Sigmoid colon (tissue), 7 donors: ENCODE results near the gene SRSF9. TPM values are rescaled to one million over a fixed set of nuclear protein-coding genes. Genes with fewer than 3 reads are reported as not detected.
A peak's percentile ranks its signal among the peaks of the same experiment; 100 is the strongest.

ENCODE experiments used
- DNase-seq: peaks from one replicate; pipeline ENCODE4 v3.0.0-alpha.2; 2019
- H3K27ac ChIP-seq, 4 donors: fragments of 200-600 bp; sonication (generic); one replicate each; pipeline ENCODE4 v1.5.1; 2016 to 2019; ENCODE audit warnings: mild to moderate bottlenecking in 1 of 4
- H3K27me3 ChIP-seq, 3 donors: fragments of 200-600 bp; sonication (generic); one replicate each; pipeline ENCODE4 v1.5.1; 2019; ENCODE audit warnings: mild to moderate bottlenecking in 1 of 3
- H3K36me3 ChIP-seq, 4 donors: fragments of 200-600 bp; sonication (generic); one replicate each; pipeline ENCODE4 v1.5.1; 2016 to 2019
- H3K4me1 ChIP-seq, 4 donors: fragments of 200-600 bp; sonication (generic); one replicate each; pipeline ENCODE4 v1.5.1; 2017 to 2019
- H3K4me3 ChIP-seq, 4 donors: fragments of 200-600 bp; sonication (generic); one replicate each; pipeline ENCODE4 v1.5.1; 2017 to 2019; ENCODE audit warnings: mild to moderate bottlenecking in 2 of 4, moderate library complexity in 1 of 4
- H3K9me3 ChIP-seq, 4 donors: fragments of 200-600 bp in 3 of 4; sonication (generic) in 3 of 4; one replicate each; pipeline versions ENCODE4 v1.5.1 to v1.6.1; 2013 to 2019
- CTCF ChIP-seq, 4 experiments: fragments of 450-650 bp in 3 of 4; fragments of 200-600 bp in 1 of 4; IDR thresholded peaks; one replicate each; pipeline ENCODE4 v1.5.1; 2016 to 2019; ENCODE audit warnings: antibody characterized with exemption in 4 of 4, mild to moderate bottlenecking in 3 of 4, moderate library complexity in 2 of 4
- EP300 ChIP-seq, 4 donors: sonication (generic); formaldehyde crosslinking; IDR thresholded peaks; one replicate each; pipeline ENCODE4 v1.6.1; 2017; ENCODE audit warnings: antibody characterized with exemption in 4 of 4
- POLR2A ChIP-seq, 2 donors: fragments of 450-650 bp; IDR thresholded peaks; one replicate each; pipeline ENCODE4 v1.6.1; 2016; ENCODE audit warnings: antibody characterized with exemption in 2 of 2, mild to moderate bottlenecking in 2 of 2, moderate library complexity in 2 of 2
- POLR2AphosphoS5 ChIP-seq, 4 donors: sonication (generic); formaldehyde crosslinking; IDR thresholded peaks; one replicate each; pipeline ENCODE4 v1.6.1; 2017; ENCODE audit warnings: antibody characterized with exemption in 4 of 4
- WGBS, 2 donors: extraction: QIAGEN DNeasy Blood & Tissue Kit; methylation state at CpG; one replicate each; pipeline ENCODE4 v1.1.7; 2013; 5-methylcytosine and 5-hydroxymethylcytosine counted together
- intact Hi-C: fragments of 100-400 bp; cut with DNase I; formaldehyde crosslinking; loops from one replicate; pipeline ENCODE4 v1.15.1; 2023
- polyA plus RNA-seq, 3 donors: library from polyadenylated mRNA; stranded (reverse); fragments of 200-250 nt; gene quantifications; one replicate each; pipeline ENCODE4 v1.2.3, GENCODE V29; 2013
- small RNA-seq, 3 donors: library from RNA; depleted of rRNA; stranded (forward); fragments of <200 nt; gene quantifications; one replicate each; pipeline ENCODE3, GENCODE V24; 2016
- total RNA-seq, 4 donors: library from RNA; depleted of rRNA; stranded (reverse); fragments of >200 nt; gene quantifications; one replicate each; pipeline ENCODE4 v1.1.0, GENCODE V29; 2016
- donor health status: healthy with polysubstance abuse.
- donor health status: Bipolar disorder and iron deficiency.
- donor health status: healthy.

Gene SRSF9
- total and polyA plus RNA-seq, 7 donors: 41.4 to 187 (median 55.1) TPM

- intact Hi-C loops: no loop called here
- H3K27me3 ChIP-seq: peaks cover 0 to 3% (median 0%) of the 10 kb centered on the region in 3 donors
These were observed 51.5 kb downstream of the SRSF9 start for GRCh38 chr12:120417917-120418580.

GRCh38 chr12:120416490-120417216 lies 52.9 kb downstream of the SRSF9 start:
- TF ChIP-seq POLR2AphosphoS5 (IDR thresholded peaks at IDR 0.05) (no peak), CTCF (IDR thresholded peaks at IDR 0.05) (no peak), EP300 (IDR thresholded peaks at IDR 0.05) (no peak), POLR2A (IDR thresholded peaks at IDR 0.05) (no peak)
- H3K27ac ChIP-seq: no peak overlapping the region
- H3K4me3 ChIP-seq: no peak overlapping the region
- peaks cover 0 to 3% (median 0%) of the 10 kb centered on the region in 3 donors for H3K27me3 ChIP-seq
- DNase-seq: no peak
- no peaks in the 10 kb centered on the region for H3K36me3 ChIP-seq
- intact Hi-C loops: no loop called here
- 79 to 86% methylated on average over 7 of the region's 7 CpGs for WGBS, 2 donors
- H3K4me1 ChIP-seq: no peaks in the 10 kb centered on the region
- H3K9me3 ChIP-seq: no peaks in the 10 kb centered on the region

More at GRCh38 chr12:120417917-120418580, 51.5 kb downstream of the SRSF9 start:
- no peak for DNase-seq
- no peaks in the 10 kb centered on the region for H3K9me3 ChIP-seq
- H3K4me1 ChIP-seq: no peaks in the 10 kb centered on the region
- TF ChIP-seq POLR2A (IDR thresholded peaks at IDR 0.05) (no peak), POLR2AphosphoS5 (IDR thresholded peaks at IDR 0.05) (no peak), CTCF (IDR thresholded peaks at IDR 0.05) (no peak), EP300 (IDR thresholded peaks at IDR 0.05) (no peak)
- H3K4me3 ChIP-seq: no peak overlapping the region
- H3K36me3 ChIP-seq: no peaks in the 10 kb centered on the region
- H3K27ac ChIP-seq: no peak overlapping the region
- WGBS, 2 donors: 92 to 93% methylated on average over 4 of the region's 4 CpGs

- 17 to 57% methylated on average over 13 of the region's 13 CpGs for WGBS, 2 donors
- H3K27ac ChIP-seq: peak overlapping the region in 1 of 4 donors; percentile 61
- H3K4me1 ChIP-seq: no peaks in the 10 kb centered on the region
- intact Hi-C loops: no loop called here
- no peak overlapping the region for H3K4me3 ChIP-seq
- H3K9me3 ChIP-seq: no peaks in the 10 kb centered on the region
- TF ChIP-seq CTCF (IDR thresholded peaks at IDR 0.05): no peak
- TF ChIP-seq EP300 (IDR thresholded peaks at IDR 0.05): no peak
- no peak for TF ChIP-seq POLR2AphosphoS5 (IDR thresholded peaks at IDR 0.05)
- TF ChIP-seq POLR2A (IDR thresholded peaks at IDR 0.05): no peak
- no peaks in the 10 kb centered on the region for H3K36me3 ChIP-seq
- H3K27me3 ChIP-seq: peaks cover 0 to 3% (median 0%) of the 10 kb centered on the region in 3 donors
- DNase-seq: no peak
These were observed 55.5 kb downstream of the SRSF9 start for GRCh38 chr12:120413901-120414695.

GRCh38 chr12:120412421-120412820 lies 57.1 kb downstream of the SRSF9 start:
- no peak overlapping the region for H3K27ac ChIP-seq
- no peaks in the 10 kb centered on the region for H3K4me1 ChIP-seq
- no peaks in the 10 kb centered on the region for H3K36me3 ChIP-seq
- H3K27me3 ChIP-seq: peaks cover 0 to 3% (median 0%) of the 10 kb centered on the region in 3 donors
- DNase-seq: no peak
- intact Hi-C loops: no loop called here
- 88 to 93% methylated on average over 7 of the region's 7 CpGs for WGBS, 2 donors
- H3K9me3 ChIP-seq: no peaks in the 10 kb centered on the region
- TF ChIP-seq POLR2A (IDR thresholded peaks at IDR 0.05) (no peak), POLR2AphosphoS5 (IDR thresholded peaks at IDR 0.05) (no peak), CTCF (IDR thresholded peaks at IDR 0.05) (no peak), EP300 (IDR thresholded peaks at IDR 0.05) (no peak)
- H3K4me3 ChIP-seq: no peak overlapping the region

Small RNA genes lying within 50 kb of the gene (small RNA-seq; reads per million reads assigned to genes)
- gene RF00019: 0 reads per million in 3 donors

Other genes with a start within 250 kb of the SRSF9 start
- gene PXN, start 204.0 kb downstream of the SRSF9 start, total RNA-seq: 100 to 1,000 TPM in 1 of 4 donors, 10 to 100 TPM in 3; 41.0 to 127 (median 42.7) TPM
- gene PXN, start 204.0 kb downstream of the SRSF9 start, polyA plus RNA-seq: 100 to 1,000 TPM in 2 of 3 donors, 10 to 100 TPM in 1; 79.3 to 111 (median 101) TPM
- under 1 TPM; under 0.01 TPM for gene RNU4-2, start 177.8 kb downstream of the SRSF9 start, total RNA-seq
- not detected for gene RNU4-2, start 177.8 kb downstream of the SRSF9 start, polyA plus RNA-seq
- under 1 TPM in 3 of 4 donors, not detected in 1; under 0.01 TPM for gene RNU4-1, start 176.5 kb downstream of the SRSF9 start, total RNA-seq
- gene RNU4-1, start 176.5 kb downstream of the SRSF9 start, polyA plus RNA-seq: not detected
- gene SIRT4, start 167.4 kb downstream of the SRSF9 start, total RNA-seq: 1 to 10 TPM; 2.8 to 3.6 (median 3.2) TPM
- 1 to 10 TPM in 1 of 3 donors, under 1 TPM in 2; 0.69 to 1.2 (median 0.92) TPM for gene SIRT4, start 167.4 kb downstream of the SRSF9 start, polyA plus RNA-seq
- not detected for gene PLA2G1B, start 142.0 kb downstream of the SRSF9 start, total RNA-seq
- 1 to 10 TPM in 1 of 3 donors, not detected in 2; 7.8 TPM for gene PLA2G1B, start 142.0 kb downstream of the SRSF9 start, polyA plus RNA-seq
- gene MSI1, start 100.6 kb downstream of the SRSF9 start, total RNA-seq: under 1 TPM in 1 of 4 donors, not detected in 3; 0.66 TPM
- 1 to 10 TPM in 2 of 3 donors, under 1 TPM in 1; 0.60 to 1.2 (median 1.2) TPM for gene MSI1, start 100.6 kb downstream of the SRSF9 start, polyA plus RNA-seq
- gene COX6A1, start 31.6 kb downstream of the SRSF9 start, total RNA-seq: 100 to 1,000 TPM; 432 to 759 (median 620) TPM
- 1,000 to 10,000 TPM in 1 of 3 donors, 100 to 1,000 TPM in 2; 628 to 1,413 (median 992) TPM for gene COX6A1, start 31.6 kb downstream of the SRSF9 start, polyA plus RNA-seq
- 10 to 100 TPM in 3 of 4 donors, 1 to 10 TPM in 1; 8.6 to 14.8 (median 12.4) TPM for gene TRIAP1, start 23.4 kb downstream of the SRSF9 start, total RNA-seq
- gene TRIAP1, start 23.4 kb downstream of the SRSF9 start, polyA plus RNA-seq: 10 to 100 TPM; 33.6 to 37.7 (median 34.8) TPM
- 10 to 100 TPM; 17.4 to 20.0 (median 19.2) TPM for gene GATC, start 23.3 kb downstream of the SRSF9 start, total RNA-seq
- gene GATC, start 23.3 kb downstream of the SRSF9 start, polyA plus RNA-seq: 10 to 100 TPM in 2 of 3 donors, 1 to 10 TPM in 1; 8.4 to 15.0 (median 13.0) TPM
- 100 to 1,000 TPM; 204 to 254 (median 235) TPM for gene DYNLL1, start 26.4 kb upstream of the SRSF9 start, total RNA-seq
- 100 to 1,000 TPM; 285 to 942 (median 912) TPM for gene DYNLL1, start 26.4 kb upstream of the SRSF9 start, polyA plus RNA-seq
- 10 to 100 TPM; 17.4 to 29.4 (median 26.4) TPM for gene COQ5, start 59.4 kb upstream of the SRSF9 start, total RNA-seq
- 10 to 100 TPM; 29.2 to 62.9 (median 38.4) TPM for gene COQ5, start 59.4 kb upstream of the SRSF9 start, polyA plus RNA-seq
- 100 to 1,000 TPM; 106 to 165 (median 110) TPM for gene RNF10, start 64.6 kb upstream of the SRSF9 start, total RNA-seq
- gene RNF10, start 64.6 kb upstream of the SRSF9 start, polyA plus RNA-seq: 100 to 1,000 TPM; 115 to 177 (median 141) TPM
- gene POP5, start 111.7 kb upstream of the SRSF9 start, total RNA-seq: 10 to 100 TPM; 21.0 to 33.4 (median 25.2) TPM
- gene POP5, start 111.7 kb upstream of the SRSF9 start, polyA plus RNA-seq: 10 to 100 TPM; 27.6 to 58.0 (median 28.4) TPM
- 1 to 10 TPM in 3 of 4 donors, under 1 TPM in 1; 0.71 to 1.8 (median 1.7) TPM for gene CABP1, start 170.9 kb upstream of the SRSF9 start, total RNA-seq
- 1 to 10 TPM in 1 of 3 donors, under 1 TPM in 2; 0.60 to 1.6 (median 0.92) TPM for gene CABP1, start 170.9 kb upstream of the SRSF9 start, polyA plus RNA-seq
- gene MLEC, start 217.4 kb upstream of the SRSF9 start, total RNA-seq: 10 to 100 TPM; 30.3 to 40.3 (median 33.6) TPM
- 100 to 1,000 TPM in 1 of 3 donors, 10 to 100 TPM in 2; 22.2 to 164 (median 31.0) TPM for gene MLEC, start 217.4 kb upstream of the SRSF9 start, polyA plus RNA-seq
- 10 to 100 TPM; 11.1 to 18.3 (median 18.1) TPM for gene UNC119B, start 240.7 kb upstream of the SRSF9 start, total RNA-seq
- gene UNC119B, start 240.7 kb upstream of the SRSF9 start, polyA plus RNA-seq: 10 to 100 TPM in 1 of 3 donors, 1 to 10 TPM in 2; 8.4 to 19.3 (median 9.9) TPM